Kidney (tissue), 14 donors: ENCODE results near the gene GP1BA. TPM values are rescaled to one million over a fixed set of nuclear protein-coding genes. Genes with fewer than 3 reads are reported as not detected.
"Not testable (repeated sequence)": the region's sequence is repeated elsewhere in the genome, so short reads cannot be mapped to it uniquely, and the experiment has no call there.

ENCODE experiments used
- DNase-seq, 5 donors: peaks; one replicate each; pipeline ENCODE4 v3.0.0-alpha.2; 2013 to 2020
- FAIRE-seq: peaks from 2 replicates; lab custom pipeline; 2012; peaks lifted over from hg19 to GRCh38; lab: Jason Lieb, UNC
- H3K27ac ChIP-seq, 2 donors: one replicate each; pipeline ENCODE4 v1.7.0; 2013; ENCODE audit warnings: low read depth in 2 of 2, low read length in 2 of 2, inconsistent platforms in 1 of 2
- H3K27me3 ChIP-seq: one replicate; pipeline ENCODE4 v1.7.1; 2013; ENCODE audit warnings: low read length, inconsistent platforms; ENCODE audit not compliant: control insufficient read depth, insufficient read depth
- H3K36me3 ChIP-seq, 3 donors: one replicate each; pipeline versions ENCODE4 v1.7.0 to v1.7.1; 2013; ENCODE audit warnings: low read length in 3 of 3, control low read depth in 1 of 3, inconsistent platforms in 1 of 3; ENCODE audit not compliant: insufficient read depth in 3 of 3, control insufficient read depth in 2 of 3
- H3K4me1 ChIP-seq, 3 donors: one replicate each; pipeline versions ENCODE4 v1.7.0 to v1.7.1; 2013; ENCODE audit warnings: low read length in 3 of 3, inconsistent platforms in 1 of 3, low read depth in 1 of 3; ENCODE audit not compliant: control insufficient read depth in 2 of 3, insufficient read depth in 2 of 3
- H3K4me3 ChIP-seq, 3 donors: one replicate each; pipeline versions ENCODE4 v1.7.0 to v1.8.1; 2013; ENCODE audit warnings: low read length in 3 of 3, control low read depth in 1 of 3, inconsistent platforms in 1 of 3
- H3K9ac ChIP-seq, 3 donors: one replicate each; pipeline versions ENCODE4 v1.7.0 to v1.7.1; 2013; ENCODE audit warnings: low read length in 3 of 3, control low read depth in 1 of 3, inconsistent platforms in 1 of 3
- H3K9me3 ChIP-seq, 3 donors: one replicate each; pipeline versions ENCODE4 v1.7.0 to v1.7.1; 2013; ENCODE audit warnings: low read length in 3 of 3, control low read depth in 1 of 3, inconsistent platforms in 1 of 3; ENCODE audit not compliant: control insufficient read depth in 2 of 3, insufficient read depth in 1 of 3
- intact Hi-C: fragments of 100-400 bp; cut with DNase I; formaldehyde crosslinking; loops from one replicate; pipeline ENCODE4 v1.11.1; 2022
- polyA plus RNA-seq: library from polyadenylated mRNA; stranded (reverse); fragments of 350-450 nt; fragmentation: Illumina TruSeq; extraction: RNeasy Lipid Tissue Mini Kit (QIAGEN cat#74804); gene quantifications from one replicate; pipeline ENCODE4 v1.2.3, GENCODE V29; 2014; ENCODE audit warnings: low read depth, low replicate concordance; ENCODE audit not compliant: insufficient read depth
- total RNA-seq: library from RNA; stranded (reverse); fragmentation: NEBNext Ultra II Directional; extraction: Animal tissue kit (Norgen Biotek cat#: 25700); gene quantifications from one replicate; pipeline ENCODE4 v1.2.1, GENCODE V29; 2021
- TF ChIP-seq, protein P1 (sequence below): IDR thresholded peaks from 3 replicates; pipeline ENCODE4 v1.5.1; 2012; ENCODE audit warnings: mild to moderate bottlenecking, moderate library complexity, borderline replicate concordance; ENCODE audit not compliant: insufficient read depth; ENCODE audit errors: extremely low read depth
- donor health status: control.
- donor health status: control.
- donor health status: control.
- donor health status: control.
- donor health status: control.
- donor health status: DM: yes; HTN: yes; CAD: no.
- donor health status: Normal renal cell carcinoma (clear cell type).

The GP1BA gene
- total and polyA plus RNA-seq, 2 donors from 2014 or later: not detected

DNA sequence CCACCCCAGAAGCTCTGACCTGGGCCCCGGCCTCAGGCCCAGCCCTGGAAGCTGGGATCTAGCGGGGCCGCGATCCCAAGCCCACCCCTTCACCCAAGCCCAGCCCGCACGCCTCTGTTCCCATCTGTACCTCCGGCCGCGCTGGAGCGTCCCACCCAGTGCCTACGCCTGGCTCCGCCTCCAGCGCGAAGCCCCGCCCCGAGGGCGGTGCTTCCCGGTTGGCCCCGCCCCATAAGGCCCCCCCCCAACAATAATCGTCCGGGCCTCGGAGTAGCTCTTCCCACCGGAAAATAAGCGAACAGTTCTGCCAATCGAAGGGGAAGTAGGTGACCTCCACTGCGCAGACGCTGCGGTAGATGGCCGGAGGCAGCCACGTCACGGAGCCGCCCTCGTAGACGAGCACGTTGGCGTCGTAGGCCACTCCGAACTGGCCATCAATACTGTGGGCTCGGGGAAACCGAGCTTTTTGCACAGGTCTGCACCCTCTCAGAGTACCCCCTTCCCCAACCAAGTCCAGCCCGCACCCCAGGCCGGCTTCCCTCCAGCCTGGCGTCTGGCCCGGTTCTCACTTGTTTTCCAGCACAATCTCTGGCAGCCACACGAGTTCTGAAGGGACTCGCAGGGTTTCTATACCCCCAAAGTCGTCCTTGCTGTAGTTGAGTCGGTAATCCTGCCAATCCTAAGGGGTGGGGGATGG is 30.3 kb upstream of the GP1BA start:
- DNase-seq: peak in 2 of 5 donors; percentile 69 to 88
- H3K9ac ChIP-seq: no peak overlapping the region
- no peak for FAIRE-seq

DNA sequence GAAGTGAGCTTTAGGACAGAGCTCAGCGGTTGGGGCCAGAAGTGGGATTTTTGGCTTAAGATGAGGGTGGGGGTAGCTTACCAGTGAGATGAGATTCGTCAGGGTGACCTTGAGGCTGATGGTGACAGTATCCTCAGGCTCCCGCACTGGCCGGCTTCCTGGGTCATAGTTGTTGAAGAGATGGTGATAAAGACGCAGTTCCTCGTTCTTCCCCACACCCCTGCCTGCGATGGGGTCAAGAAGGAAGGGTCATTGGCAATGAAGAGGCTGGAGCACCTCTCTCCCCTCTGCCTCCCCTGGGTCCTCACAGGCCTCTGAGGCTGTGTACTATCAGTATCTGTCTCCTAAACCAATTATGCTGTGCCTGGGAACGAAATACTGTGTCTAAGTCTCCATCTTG is 29.5 kb upstream of the GP1BA start:
- Histone ChIP-seq H3K4me1 (peaks cover 0 to 20% (median 5%) of the 10 kb centered on the region in 3 donors), H3K4me3 (no peak overlapping the region), H3K9ac (no peak overlapping the region), H3K9me3 (no peaks in the 10 kb centered on the region), H3K27me3 (peaks cover 2% of the 10 kb centered on the region), H3K27ac (no peak overlapping the region), H3K36me3 (no peaks in the 10 kb centered on the region)
- DNase-seq (no peak), FAIRE-seq (no peak)
- intact Hi-C loops: no loop called here
- TF ChIP-seq, protein P1, sequence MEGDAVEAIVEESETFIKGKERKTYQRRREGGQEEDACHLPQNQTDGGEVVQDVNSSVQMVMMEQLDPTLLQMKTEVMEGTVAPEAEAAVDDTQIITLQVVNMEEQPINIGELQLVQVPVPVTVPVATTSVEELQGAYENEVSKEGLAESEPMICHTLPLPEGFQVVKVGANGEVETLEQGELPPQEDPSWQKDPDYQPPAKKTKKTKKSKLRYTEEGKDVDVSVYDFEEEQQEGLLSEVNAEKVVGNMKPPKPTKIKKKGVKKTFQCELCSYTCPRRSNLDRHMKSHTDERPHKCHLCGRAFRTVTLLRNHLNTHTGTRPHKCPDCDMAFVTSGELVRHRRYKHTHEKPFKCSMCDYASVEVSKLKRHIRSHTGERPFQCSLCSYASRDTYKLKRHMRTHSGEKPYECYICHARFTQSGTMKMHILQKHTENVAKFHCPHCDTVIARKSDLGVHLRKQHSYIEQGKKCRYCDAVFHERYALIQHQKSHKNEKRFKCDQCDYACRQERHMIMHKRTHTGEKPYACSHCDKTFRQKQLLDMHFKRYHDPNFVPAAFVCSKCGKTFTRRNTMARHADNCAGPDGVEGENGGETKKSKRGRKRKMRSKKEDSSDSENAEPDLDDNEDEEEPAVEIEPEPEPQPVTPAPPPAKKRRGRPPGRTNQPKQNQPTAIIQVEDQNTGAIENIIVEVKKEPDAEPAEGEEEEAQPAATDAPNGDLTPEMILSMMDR: no peak

More for the DNA sequence above, 30.3 kb upstream of the GP1BA start:
- intact Hi-C loops: no loop called here
- Histone ChIP-seq H3K27ac (peak overlapping the region; percentile 24 to 43), H3K4me1 (peaks cover 0 to 20% (median 5%) of the 10 kb centered on the region in 3 donors), H3K4me3 (peak overlapping the region in 1 of 3 donors; percentile 35), H3K36me3 (no peaks in the 10 kb centered on the region), H3K9me3 (no peaks in the 10 kb centered on the region), H3K27me3 (peaks cover 2% of the 10 kb centered on the region)
- TF ChIP-seq, protein P1: no peak

DNA sequence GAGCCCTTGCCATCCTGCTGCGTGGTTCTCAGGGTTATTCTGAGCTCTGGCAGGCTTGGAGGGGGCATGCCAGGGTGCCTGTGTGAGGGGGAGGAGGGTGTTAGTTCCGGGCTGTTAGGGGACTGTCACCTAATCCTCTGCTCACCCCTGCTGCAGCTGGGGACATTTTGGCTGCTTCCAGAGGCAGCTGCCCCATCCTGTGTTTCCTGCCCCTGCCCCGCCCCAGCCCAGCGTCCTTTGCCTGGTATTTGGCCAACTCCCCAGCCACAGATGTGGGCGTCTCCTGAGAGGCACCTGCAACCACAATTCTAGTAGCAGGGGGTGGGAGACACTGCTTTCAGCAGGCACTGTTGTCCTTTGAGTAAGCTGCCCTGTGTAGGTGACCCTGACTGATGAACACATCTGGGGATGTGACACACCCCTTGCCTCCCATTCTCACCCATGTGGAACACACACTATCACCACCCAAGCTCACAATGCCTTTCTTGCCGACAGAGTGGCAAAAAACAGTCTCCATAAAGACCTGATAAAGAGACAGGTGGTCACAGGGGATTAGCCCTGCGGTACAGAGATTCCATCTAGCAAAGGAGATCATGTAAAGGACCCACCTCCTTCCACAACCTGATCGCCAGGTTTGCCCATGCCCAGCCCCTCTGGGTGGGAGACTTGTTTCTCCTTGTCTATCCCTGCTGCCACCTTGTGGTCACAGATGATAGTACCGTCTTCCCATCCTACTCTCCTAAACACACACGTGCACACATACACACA is 28.8 kb upstream of the GP1BA start, which contains the start of gene CHRNE:
Gene CHRNE, minus strand, starts transcription at position 48 of the 768 bp plus-strand sequence. Its CDS starts 35 bp downstream, at position 13.
- Histone ChIP-seq H3K9me3 (no peaks in the 10 kb centered on the region), H3K4me3 (no peak within 1 kb of the TSS), H3K9ac (no peak within 1 kb of the TSS), H3K27ac (peak within 1 kb of the TSS; percentile 24 to 43), H3K36me3 (no peaks in the 10 kb centered on the region), H3K4me1 (peaks cover 0 to 21% (median 5%) of the 10 kb centered on the region in 3 donors), H3K27me3 (peaks cover 2% of the 10 kb centered on the region)
- DNase-seq (peak; percentile 83 to 94 (median 89)), FAIRE-seq (peak; percentile 25)
- TF ChIP-seq, protein P1: peak; percentile 76
- intact Hi-C loops: no loop called here

DNA sequence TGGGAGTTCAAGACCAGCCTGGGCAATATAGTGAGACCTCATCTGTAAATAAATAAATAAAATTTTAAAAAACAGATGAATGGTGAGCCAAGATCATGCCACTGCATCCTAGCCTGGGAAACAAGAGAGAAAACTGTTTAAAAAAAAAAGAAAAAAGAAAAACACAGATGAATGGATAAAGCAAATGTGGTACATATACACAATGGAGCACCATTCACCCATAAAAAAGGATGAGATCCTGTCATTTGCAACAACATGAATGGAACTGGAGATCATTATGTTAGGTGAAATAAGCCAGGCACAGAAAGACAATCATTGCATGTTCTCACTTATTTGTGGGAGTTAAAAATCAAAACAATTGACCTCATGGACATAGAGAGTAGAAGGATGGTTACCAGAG is 25.4 kb upstream of the GP1BA start:
- DNase-seq, H3K9me3 ChIP-seq, H3K27me3 ChIP-seq, FAIRE-seq, H3K4me3 ChIP-seq, H3K27ac ChIP-seq, intact Hi-C loops, H3K36me3 ChIP-seq, H3K9ac ChIP-seq: not testable (repeated sequence)
- H3K4me1 ChIP-seq: peaks cover 0 to 19% (median 9%) of the 10 kb centered on the region in 3 donors
